Calu3 (cell line): Measurements from ENCODE around the gene ARHGAP26. TPM values are rescaled to one million over a fixed set of nuclear protein-coding genes. Genes with fewer than 3 reads are reported as not detected.

Experiments used
- BruUV-seq: library from RNA; stranded (reverse); fragments of 400-500 nt; replicated peaks from 2 replicates; lab custom pipeline; 2021; lab: Mats Ljungman, UMichigan
- CTCF ChIA-PET: fragments of 300-600 bp; sonication (Branson Sonifier 250); formaldehyde crosslinking; loops from one replicate; lab custom pipeline; 2022; ENCODE audit warnings: antibody characterized with exemption; lab: Charles Lee
- DNase-seq: peaks from one replicate; pipeline ENCODE4 v3.0.0; 2022
- H3K27ac Mint-ChIP-seq: one replicate; pipeline ENCODE4 v1.8.0; 2022; ENCODE audit warnings: mixed read lengths; ENCODE audit not compliant: unreplicated experiment
- H3K27me3 Mint-ChIP-seq: one replicate; pipeline ENCODE4 v1.8.0; 2022; ENCODE audit warnings: mixed read lengths; ENCODE audit not compliant: unreplicated experiment
- H3K36me3 Mint-ChIP-seq: one replicate; pipeline ENCODE4 v1.8.0; 2022; ENCODE audit warnings: mild to moderate bottlenecking, moderate library complexity, mixed read lengths; ENCODE audit not compliant: insufficient read depth, unreplicated experiment
- H3K4me1 Mint-ChIP-seq: one replicate; pipeline ENCODE4 v1.8.0; 2022; ENCODE audit warnings: mild to moderate bottlenecking, low read depth, mixed read lengths; ENCODE audit not compliant: unreplicated experiment
- H3K4me3 Mint-ChIP-seq: one replicate; pipeline ENCODE4 v1.8.0; 2022; ENCODE audit warnings: mild to moderate bottlenecking, low read depth, moderate library complexity, mixed read lengths; ENCODE audit not compliant: unreplicated experiment
- H3K9me3 Mint-ChIP-seq: one replicate; pipeline ENCODE4 v1.8.0; 2022; ENCODE audit warnings: low read depth, mixed read lengths; ENCODE audit not compliant: unreplicated experiment
- CTCF ChIP-seq: fragments of 200-600 bp; IDR thresholded peaks from one replicate; pipeline ENCODE4 v1.8.0; 2022; ENCODE audit warnings: antibody characterized with exemption; ENCODE audit not compliant: unreplicated experiment
- intact Hi-C: fragments of 100-400 bp; cut with micrococcal nuclease; formaldehyde crosslinking; loops from one replicate; pipeline ENCODE4 v1.10.0; 2022; ENCODE audit not compliant: unreplicated experiment
- total RNA-seq: library from RNA; stranded (reverse); gene quantifications from 2 replicates; pipeline ENCODE4 v1.2.3, GENCODE V29; 2022

Gene ARHGAP26
- total RNA-seq, 1 experiment from 2014 or later, result 118 TPM

- Mint-ChIP-seq H3K4me1 (peaks cover 78% of the 10 kb centered on the region), H3K36me3 (no peaks in the 10 kb centered on the region), H3K4me3 (peak overlapping the region; percentile 4), H3K27me3 (no peaks in the 10 kb centered on the region), H3K27ac (peak overlapping the region; percentile 79), H3K9me3 (no peaks in the 10 kb centered on the region)
- TF ChIP-seq CTCF, result no peak
- no TSS peak for BruUV-seq
- no peak for DNase-seq
- CTCF ChIA-PET, result interaction anchor here (1.1 to 2.1 kb wide), 7 partner anchors 9 to 74 kb away, joined by 3 to 14 read pairs (median 6); partner anchors contain the start of gene ARHGAP26
- intact Hi-C loops, result no loop called here
These were observed 74.7 kb downstream of the ARHGAP26 start for GRCh38 chr5:142844866-142845265.

GRCh38 chr5:142845402-142845921, 75.3 kb downstream of the ARHGAP26 start:
- peaks cover 78% of the 10 kb centered on the region for H3K4me1 Mint-ChIP-seq
- CTCF ChIA-PET, result interaction anchor here (0.8 to 2.1 kb wide), 14 partner anchors 8 to 74 kb away, joined by 3 to 14 read pairs (median 3); partner anchors contain the start of gene ARHGAP26
- H3K27ac Mint-ChIP-seq, result peak overlapping the region; percentile 79
- TF ChIP-seq CTCF, result no peak
- no TSS peak for BruUV-seq
- no peak for DNase-seq
- intact Hi-C loops, result no loop called here
- peak overlapping the region; percentile 44 for H3K4me3 Mint-ChIP-seq
- H3K27me3 Mint-ChIP-seq, result no peaks in the 10 kb centered on the region
- no peaks in the 10 kb centered on the region for H3K36me3 Mint-ChIP-seq
- H3K9me3 Mint-ChIP-seq, result no peaks in the 10 kb centered on the region

- no peak for TF ChIP-seq CTCF
- H3K4me3 Mint-ChIP-seq, result peak overlapping the region; percentile 44
- intact Hi-C loops, result no loop called here
- no peaks in the 10 kb centered on the region for H3K9me3 Mint-ChIP-seq
- H3K27me3 Mint-ChIP-seq, result no peaks in the 10 kb centered on the region
- CTCF ChIA-PET, result interaction anchor here (0.6 to 2.1 kb wide), 14 partner anchors 12 to 106 kb away, joined by 3 to 14 read pairs (median 4); partner anchors contain the start of gene ARHGAP26
- H3K36me3 Mint-ChIP-seq, result no peaks in the 10 kb centered on the region
- no TSS peak for BruUV-seq
- no peak for DNase-seq
- peak overlapping the region; percentile 79 for H3K27ac Mint-ChIP-seq
- H3K4me1 Mint-ChIP-seq, result peaks cover 75% of the 10 kb centered on the region
These were observed 75.8 kb downstream of the ARHGAP26 start for GRCh38 chr5:142845954-142846398.

- no peaks in the 10 kb centered on the region for H3K27me3 Mint-ChIP-seq
- H3K4me3 Mint-ChIP-seq, result no peak overlapping the region
- no TSS peak for BruUV-seq
- intact Hi-C loops, result no loop called here
- H3K4me1 Mint-ChIP-seq, result peaks cover 72% of the 10 kb centered on the region
- CTCF ChIA-PET, result interaction anchor here (0.6 to 2.1 kb wide), 13 partner anchors 12 to 106 kb away, joined by 3 to 14 read pairs (median 3); partner anchors contain the start of gene ARHGAP26
- TF ChIP-seq CTCF, result no peak
- H3K9me3 Mint-ChIP-seq, result no peaks in the 10 kb centered on the region
- H3K36me3 Mint-ChIP-seq, result no peaks in the 10 kb centered on the region
- DNase-seq, result no peak
- peak overlapping the region; percentile 79 for H3K27ac Mint-ChIP-seq
These were observed 76.2 kb downstream of the ARHGAP26 start for GRCh38 chr5:142846406-142846805.
